NT2/D1 (cell line): ENCODE data around the gene CHCHD6.

Experiments
- SUZ12 ChIP-seq: IDR thresholded peaks from 2 replicates; pipeline ENCODE4 v1.6.1; 2011; ENCODE audit not compliant: insufficient read length, insufficient read depth; ENCODE audit errors: extremely low read depth
- YY1 ChIP-seq: IDR thresholded peaks from 2 replicates; pipeline ENCODE4 v1.6.1; 2011; ENCODE audit not compliant: insufficient read length, insufficient read depth
- ZNF274 ChIP-seq: IDR thresholded peaks from 2 replicates; pipeline ENCODE4 v1.6.1; 2011; ENCODE audit warnings: mild to moderate bottlenecking, low read depth, low read length

GRCh38 chr3:126915015-126915414 is 211.0 kb downstream of the CHCHD6 start:
- TF ChIP-seq ZNF274 (no peak), SUZ12 (no peak), YY1 (no peak)
